ENCODE results near the gene PRPF8. TPM values are rescaled to one million over a fixed set of nuclear protein-coding genes. Genes with fewer than 3 reads are reported as not detected.

The PRPF8 gene
- total and polyA plus RNA-seq, 2 experiments from 2014 or later, result 178 to 246 TPM

GRCh38 chr17:1635675-1636465, 48.8 kb downstream of the PRPF8 start:
- Mint-ChIP-seq H3K4me1 (peaks cover 15% of the 10 kb centered on the region), H3K4me3 (no peak overlapping the region; the same call in 2 of the 3 replicates), H3K9me3 (no peaks in the 10 kb centered on the region; the same call in 2 of the 3 replicates), H3K27ac (no peak overlapping the region), H3K36me3 (ENCODE audit: low read depth) (peaks cover 2% of the 10 kb centered on the region; the same call in 1 of the 3 replicates), H3K27me3 (ENCODE audit: insufficient read depth, low read depth, poor library complexity) (peaks cover 5% of the 10 kb centered on the region)
- Histone ChIP-seq H3K27me3 (ENCODE audit: insufficient read depth) (no peaks in the 10 kb centered on the region), H3K36me3 (ENCODE audit: insufficient read depth) (no peaks in the 10 kb centered on the region), H3K27ac (ENCODE audit: low read depth) (no peak overlapping the region), H3K79me2 (replicated peaks; ENCODE audit: insufficient read depth) (no peaks in the 10 kb centered on the region), H3F3A (replicated peaks; ENCODE audit: low read depth) (0 out of 2 replicates have a peak, but pooled peaks cover 3% of the 10 kb centered on the region), H3K4me1 (ENCODE audit: insufficient read depth) (peaks cover 3% of the 10 kb centered on the region; the same call in 1 of the 2 replicates), H3K9me2 (ENCODE audit: insufficient read depth) (no peaks in the 10 kb centered on the region), H4K20me1 (replicated peaks; ENCODE audit: insufficient read depth) (no peaks in the 10 kb centered on the region), H3K4me3 (no peak overlapping the region), H2AFZ (no peak overlapping the region), H3K4me2 (no peak overlapping the region)
- DNase-seq (ENCODE audit: low spot score) (no peak), ATAC-seq (no peak)
- TF ChIP-seq, protein P1, sequence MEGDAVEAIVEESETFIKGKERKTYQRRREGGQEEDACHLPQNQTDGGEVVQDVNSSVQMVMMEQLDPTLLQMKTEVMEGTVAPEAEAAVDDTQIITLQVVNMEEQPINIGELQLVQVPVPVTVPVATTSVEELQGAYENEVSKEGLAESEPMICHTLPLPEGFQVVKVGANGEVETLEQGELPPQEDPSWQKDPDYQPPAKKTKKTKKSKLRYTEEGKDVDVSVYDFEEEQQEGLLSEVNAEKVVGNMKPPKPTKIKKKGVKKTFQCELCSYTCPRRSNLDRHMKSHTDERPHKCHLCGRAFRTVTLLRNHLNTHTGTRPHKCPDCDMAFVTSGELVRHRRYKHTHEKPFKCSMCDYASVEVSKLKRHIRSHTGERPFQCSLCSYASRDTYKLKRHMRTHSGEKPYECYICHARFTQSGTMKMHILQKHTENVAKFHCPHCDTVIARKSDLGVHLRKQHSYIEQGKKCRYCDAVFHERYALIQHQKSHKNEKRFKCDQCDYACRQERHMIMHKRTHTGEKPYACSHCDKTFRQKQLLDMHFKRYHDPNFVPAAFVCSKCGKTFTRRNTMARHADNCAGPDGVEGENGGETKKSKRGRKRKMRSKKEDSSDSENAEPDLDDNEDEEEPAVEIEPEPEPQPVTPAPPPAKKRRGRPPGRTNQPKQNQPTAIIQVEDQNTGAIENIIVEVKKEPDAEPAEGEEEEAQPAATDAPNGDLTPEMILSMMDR (conservative IDR thresholded peaks at IDR 0.05; ENCODE audit: low read depth in 2 of 2), result no peak
- TF ChIP-seq, protein P2, sequence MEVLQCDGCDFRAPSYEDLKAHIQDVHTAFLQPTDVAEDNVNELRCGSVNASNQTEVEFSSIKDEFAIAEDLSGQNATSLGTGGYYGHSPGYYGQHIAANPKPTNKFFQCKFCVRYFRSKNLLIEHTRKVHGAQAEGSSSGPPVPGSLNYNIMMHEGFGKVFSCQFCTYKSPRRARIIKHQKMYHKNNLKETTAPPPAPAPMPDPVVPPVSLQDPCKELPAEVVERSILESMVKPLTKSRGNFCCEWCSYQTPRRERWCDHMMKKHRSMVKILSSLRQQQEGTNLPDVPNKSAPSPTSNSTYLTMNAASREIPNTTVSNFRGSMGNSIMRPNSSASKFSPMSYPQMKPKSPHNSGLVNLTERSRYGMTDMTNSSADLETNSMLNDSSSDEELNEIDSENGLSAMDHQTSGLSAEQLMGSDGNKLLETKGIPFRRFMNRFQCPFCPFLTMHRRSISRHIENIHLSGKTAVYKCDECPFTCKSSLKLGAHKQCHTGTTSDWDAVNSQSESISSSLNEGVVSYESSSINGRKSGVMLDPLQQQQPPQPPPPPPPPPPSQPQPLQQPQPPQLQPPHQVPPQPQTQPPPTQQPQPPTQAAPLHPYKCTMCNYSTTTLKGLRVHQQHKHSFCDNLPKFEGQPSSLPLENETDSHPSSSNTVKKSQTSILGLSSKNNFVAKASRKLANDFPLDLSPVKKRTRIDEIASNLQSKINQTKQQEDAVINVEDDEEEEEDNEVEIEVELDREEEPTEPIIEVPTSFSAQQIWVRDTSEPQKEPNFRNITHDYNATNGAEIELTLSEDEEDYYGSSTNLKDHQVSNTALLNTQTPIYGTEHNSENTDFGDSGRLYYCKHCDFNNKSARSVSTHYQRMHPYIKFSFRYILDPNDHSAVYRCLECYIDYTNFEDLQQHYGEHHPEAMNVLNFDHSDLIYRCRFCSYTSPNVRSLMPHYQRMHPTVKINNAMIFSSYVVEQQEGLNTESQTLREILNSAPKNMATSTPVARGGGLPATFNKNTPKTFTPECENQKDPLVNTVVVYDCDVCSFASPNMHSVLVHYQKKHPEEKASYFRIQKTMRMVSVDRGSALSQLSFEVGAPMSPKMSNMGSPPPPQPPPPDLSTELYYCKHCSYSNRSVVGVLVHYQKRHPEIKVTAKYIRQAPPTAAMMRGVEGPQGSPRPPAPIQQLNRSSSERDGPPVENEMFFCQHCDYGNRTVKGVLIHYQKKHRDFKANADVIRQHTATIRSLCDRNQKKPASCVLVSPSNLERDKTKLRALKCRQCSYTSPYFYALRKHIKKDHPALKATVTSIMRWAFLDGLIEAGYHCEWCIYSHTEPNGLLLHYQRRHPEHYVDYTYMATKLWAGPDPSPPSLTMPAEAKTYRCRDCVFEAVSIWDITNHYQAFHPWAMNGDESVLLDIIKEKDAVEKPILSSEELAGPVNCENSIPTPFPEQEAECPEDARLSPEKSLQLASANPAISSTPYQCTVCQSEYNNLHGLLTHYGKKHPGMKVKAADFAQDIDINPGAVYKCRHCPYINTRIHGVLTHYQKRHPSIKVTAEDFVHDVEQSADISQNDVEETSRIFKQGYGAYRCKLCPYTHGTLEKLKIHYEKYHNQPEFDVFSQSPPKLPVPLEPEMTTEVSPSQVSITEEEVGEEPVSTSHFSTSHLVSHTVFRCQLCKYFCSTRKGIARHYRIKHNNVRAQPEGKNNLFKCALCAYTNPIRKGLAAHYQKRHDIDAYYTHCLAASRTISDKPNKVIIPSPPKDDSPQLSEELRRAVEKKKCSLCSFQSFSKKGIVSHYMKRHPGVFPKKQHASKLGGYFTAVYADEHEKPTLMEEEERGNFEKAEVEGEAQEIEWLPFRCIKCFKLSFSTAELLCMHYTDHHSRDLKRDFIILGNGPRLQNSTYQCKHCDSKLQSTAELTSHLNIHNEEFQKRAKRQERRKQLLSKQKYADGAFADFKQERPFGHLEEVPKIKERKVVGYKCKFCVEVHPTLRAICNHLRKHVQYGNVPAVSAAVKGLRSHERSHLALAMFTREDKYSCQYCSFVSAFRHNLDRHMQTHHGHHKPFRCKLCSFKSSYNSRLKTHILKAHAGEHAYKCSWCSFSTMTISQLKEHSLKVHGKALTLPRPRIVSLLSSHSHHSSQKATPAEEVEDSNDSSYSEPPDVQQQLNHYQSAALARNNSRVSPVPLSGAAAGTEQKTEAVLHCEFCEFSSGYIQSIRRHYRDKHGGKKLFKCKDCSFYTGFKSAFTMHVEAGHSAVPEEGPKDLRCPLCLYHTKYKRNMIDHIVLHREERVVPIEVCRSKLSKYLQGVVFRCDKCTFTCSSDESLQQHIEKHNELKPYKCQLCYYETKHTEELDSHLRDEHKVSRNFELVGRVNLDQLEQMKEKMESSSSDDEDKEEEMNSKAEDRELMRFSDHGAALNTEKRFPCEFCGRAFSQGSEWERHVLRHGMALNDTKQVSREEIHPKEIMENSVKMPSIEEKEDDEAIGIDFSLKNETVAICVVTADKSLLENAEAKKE (CRISPR knock-in tag; IDR thresholded peaks at IDR 0.05), result no peak
- TF ChIP-seq, protein P3, sequence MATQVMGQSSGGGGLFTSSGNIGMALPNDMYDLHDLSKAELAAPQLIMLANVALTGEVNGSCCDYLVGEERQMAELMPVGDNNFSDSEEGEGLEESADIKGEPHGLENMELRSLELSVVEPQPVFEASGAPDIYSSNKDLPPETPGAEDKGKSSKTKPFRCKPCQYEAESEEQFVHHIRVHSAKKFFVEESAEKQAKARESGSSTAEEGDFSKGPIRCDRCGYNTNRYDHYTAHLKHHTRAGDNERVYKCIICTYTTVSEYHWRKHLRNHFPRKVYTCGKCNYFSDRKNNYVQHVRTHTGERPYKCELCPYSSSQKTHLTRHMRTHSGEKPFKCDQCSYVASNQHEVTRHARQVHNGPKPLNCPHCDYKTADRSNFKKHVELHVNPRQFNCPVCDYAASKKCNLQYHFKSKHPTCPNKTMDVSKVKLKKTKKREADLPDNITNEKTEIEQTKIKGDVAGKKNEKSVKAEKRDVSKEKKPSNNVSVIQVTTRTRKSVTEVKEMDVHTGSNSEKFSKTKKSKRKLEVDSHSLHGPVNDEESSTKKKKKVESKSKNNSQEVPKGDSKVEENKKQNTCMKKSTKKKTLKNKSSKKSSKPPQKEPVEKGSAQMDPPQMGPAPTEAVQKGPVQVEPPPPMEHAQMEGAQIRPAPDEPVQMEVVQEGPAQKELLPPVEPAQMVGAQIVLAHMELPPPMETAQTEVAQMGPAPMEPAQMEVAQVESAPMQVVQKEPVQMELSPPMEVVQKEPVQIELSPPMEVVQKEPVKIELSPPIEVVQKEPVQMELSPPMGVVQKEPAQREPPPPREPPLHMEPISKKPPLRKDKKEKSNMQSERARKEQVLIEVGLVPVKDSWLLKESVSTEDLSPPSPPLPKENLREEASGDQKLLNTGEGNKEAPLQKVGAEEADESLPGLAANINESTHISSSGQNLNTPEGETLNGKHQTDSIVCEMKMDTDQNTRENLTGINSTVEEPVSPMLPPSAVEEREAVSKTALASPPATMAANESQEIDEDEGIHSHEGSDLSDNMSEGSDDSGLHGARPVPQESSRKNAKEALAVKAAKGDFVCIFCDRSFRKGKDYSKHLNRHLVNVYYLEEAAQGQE (IDR thresholded peaks at IDR 0.05; ENCODE audit: unreplicated experiment), result no peak
- TF ChIP-seq EZH2phosphoT487 (IDR thresholded peaks at IDR 0.05; ENCODE audit: unreplicated experiment) (no peak), STAT1 (IDR thresholded peaks at IDR 0.05; ENCODE audit: unreplicated experiment) (no peak), POLR2AphosphoS5 (IDR thresholded peaks at IDR 0.05; ENCODE audit: low read depth) (no peak), ETS1 (IDR thresholded peaks at IDR 0.05) (no peak), ZNF114 (CRISPR knock-in tag; IDR thresholded peaks at IDR 0.05) (no peak), EZH2 (IDR thresholded peaks at IDR 0.05; ENCODE audit: low read depth, unreplicated experiment) (no peak), ZNF331 (CRISPR knock-in tag; IDR thresholded peaks at IDR 0.05; ENCODE audit: low read depth) (no peak), JUNB (IDR thresholded peaks at IDR 0.05; ENCODE audit: unreplicated experiment) (no peak), NANOG (IDR thresholded peaks at IDR 0.05; ENCODE audit: borderline replicate concordance) (no peak), CREB1 (CRISPR knock-in tag; IDR thresholded peaks at IDR 0.05; ENCODE audit: low read depth) (no peak)
